ENCODE measurements around the gene DAPK2. TPM values are rescaled to one million over a fixed set of nuclear protein-coding genes. Genes with fewer than 3 reads are reported as not detected.

DAPK2 gene
- polyA plus RNA-seq, 1 of the 3 experiments (the other 2 are of a cell fraction): 1.4 TPM

DNA sequence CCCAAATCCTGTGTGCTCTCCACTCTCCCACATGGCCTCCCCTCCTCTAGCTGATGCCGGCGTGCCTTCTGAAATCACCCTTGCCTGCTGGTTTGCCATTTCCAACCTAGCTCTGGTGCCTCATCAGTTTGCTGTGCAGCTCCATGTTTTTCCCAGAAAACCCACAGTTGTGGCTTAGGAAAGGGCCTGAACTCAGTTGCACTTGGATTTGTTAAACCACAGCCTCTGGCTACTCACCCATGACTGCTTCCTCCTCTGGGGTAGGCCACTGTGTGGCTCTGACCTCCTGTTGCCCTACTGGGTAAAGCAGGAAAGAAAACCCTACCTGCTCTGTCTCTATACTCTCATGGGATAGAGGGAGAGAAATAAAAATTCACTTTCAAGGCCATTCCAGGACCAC lies 97.3 kb downstream of the DAPK2 start (continued):
- TF ChIP-seq, protein P1, sequence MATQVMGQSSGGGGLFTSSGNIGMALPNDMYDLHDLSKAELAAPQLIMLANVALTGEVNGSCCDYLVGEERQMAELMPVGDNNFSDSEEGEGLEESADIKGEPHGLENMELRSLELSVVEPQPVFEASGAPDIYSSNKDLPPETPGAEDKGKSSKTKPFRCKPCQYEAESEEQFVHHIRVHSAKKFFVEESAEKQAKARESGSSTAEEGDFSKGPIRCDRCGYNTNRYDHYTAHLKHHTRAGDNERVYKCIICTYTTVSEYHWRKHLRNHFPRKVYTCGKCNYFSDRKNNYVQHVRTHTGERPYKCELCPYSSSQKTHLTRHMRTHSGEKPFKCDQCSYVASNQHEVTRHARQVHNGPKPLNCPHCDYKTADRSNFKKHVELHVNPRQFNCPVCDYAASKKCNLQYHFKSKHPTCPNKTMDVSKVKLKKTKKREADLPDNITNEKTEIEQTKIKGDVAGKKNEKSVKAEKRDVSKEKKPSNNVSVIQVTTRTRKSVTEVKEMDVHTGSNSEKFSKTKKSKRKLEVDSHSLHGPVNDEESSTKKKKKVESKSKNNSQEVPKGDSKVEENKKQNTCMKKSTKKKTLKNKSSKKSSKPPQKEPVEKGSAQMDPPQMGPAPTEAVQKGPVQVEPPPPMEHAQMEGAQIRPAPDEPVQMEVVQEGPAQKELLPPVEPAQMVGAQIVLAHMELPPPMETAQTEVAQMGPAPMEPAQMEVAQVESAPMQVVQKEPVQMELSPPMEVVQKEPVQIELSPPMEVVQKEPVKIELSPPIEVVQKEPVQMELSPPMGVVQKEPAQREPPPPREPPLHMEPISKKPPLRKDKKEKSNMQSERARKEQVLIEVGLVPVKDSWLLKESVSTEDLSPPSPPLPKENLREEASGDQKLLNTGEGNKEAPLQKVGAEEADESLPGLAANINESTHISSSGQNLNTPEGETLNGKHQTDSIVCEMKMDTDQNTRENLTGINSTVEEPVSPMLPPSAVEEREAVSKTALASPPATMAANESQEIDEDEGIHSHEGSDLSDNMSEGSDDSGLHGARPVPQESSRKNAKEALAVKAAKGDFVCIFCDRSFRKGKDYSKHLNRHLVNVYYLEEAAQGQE (IDR thresholded peaks at IDR 0.05; ENCODE audit: low read depth, low read length): no peak
- TF ChIP-seq RAD21 (IDR thresholded peaks at IDR 0.05; ENCODE audit: low read length): no peak
- TF ChIP-seq, protein P2, sequence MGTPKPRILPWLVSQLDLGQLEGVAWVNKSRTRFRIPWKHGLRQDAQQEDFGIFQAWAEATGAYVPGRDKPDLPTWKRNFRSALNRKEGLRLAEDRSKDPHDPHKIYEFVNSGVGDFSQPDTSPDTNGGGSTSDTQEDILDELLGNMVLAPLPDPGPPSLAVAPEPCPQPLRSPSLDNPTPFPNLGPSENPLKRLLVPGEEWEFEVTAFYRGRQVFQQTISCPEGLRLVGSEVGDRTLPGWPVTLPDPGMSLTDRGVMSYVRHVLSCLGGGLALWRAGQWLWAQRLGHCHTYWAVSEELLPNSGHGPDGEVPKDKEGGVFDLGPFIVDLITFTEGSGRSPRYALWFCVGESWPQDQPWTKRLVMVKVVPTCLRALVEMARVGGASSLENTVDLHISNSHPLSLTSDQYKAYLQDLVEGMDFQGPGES (IDR thresholded peaks at IDR 0.05; ENCODE audit: low read depth, low read length): no peak

DNA sequence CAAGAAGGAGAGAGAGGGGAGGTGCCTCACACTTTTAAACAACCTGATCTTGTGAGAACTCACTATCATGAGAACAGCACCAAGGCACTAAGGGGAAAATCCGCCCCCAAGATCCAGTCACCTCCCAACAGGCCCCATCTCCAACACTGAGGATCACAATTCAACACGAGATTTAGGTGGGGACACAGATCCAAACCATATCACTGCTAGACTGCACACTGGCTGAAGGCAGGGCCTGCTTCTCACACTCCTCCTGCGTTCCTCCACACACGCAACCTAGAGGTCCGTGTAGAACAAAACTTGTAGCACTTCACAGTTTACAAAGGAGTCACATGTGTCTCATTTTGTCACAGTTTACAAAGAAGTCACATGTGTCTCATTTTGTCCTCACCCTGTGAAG lies 97.8 kb downstream of the DAPK2 start:
- H3K9me3 ChIP-seq: no peaks in the 10 kb centered on the region
- no peak overlapping the region for H3K4me3 ChIP-seq (ENCODE audit: low read depth in 2 of 2, low read length in 1 of 2)
- H2AFZ ChIP-seq (ENCODE audit: low read depth): no peak overlapping the region
- no peaks in the 10 kb centered on the region for H3K36me3 ChIP-seq (replicated peaks in 1 of 2; ENCODE audit: control insufficient read depth in 1 of 2, insufficient read depth in 2 of 2, low read length in 1 of 2)
- H3K27ac ChIP-seq (ENCODE audit: low read depth in 2 of 2, low read length in 1 of 2): no peak overlapping the region
- H3K4me1 ChIP-seq (ENCODE audit: control insufficient read depth in 1 of 2, insufficient read depth in 2 of 2, low read depth in 1 of 2, low read length in 1 of 2): peaks cover 0 to 5% of the 10 kb centered on the region in 2 experiments; a peak in 1 of 4 replicates
- DNase-seq: no peak
- POLR2A ChIA-PET: no interaction called here
- no peak overlapping the region for H3K4me2 ChIP-seq
- H3K79me2 ChIP-seq (ENCODE audit: insufficient read depth): no peaks in the 10 kb centered on the region
- WGBS (ENCODE audit: low lambda C conversion rate): 93% methylated on average over 5 of the region's 5 CpGs
- peaks cover 24% of the 10 kb centered on the region for H3F3A ChIP-seq (replicated peaks; ENCODE audit: insufficient read depth)
- H3K9me2 ChIP-seq: no peaks in the 10 kb centered on the region
- no peaks in the 10 kb centered on the region for H4K20me1 ChIP-seq (ENCODE audit: insufficient read depth)
- CTCF ChIA-PET: interaction anchor here (1.2 kb wide), 1 partner anchor 119 kb away, joined by 3 read pairs; no protein-coding TSS in a partner anchor
- no peaks in the 10 kb centered on the region for H3K27me3 ChIP-seq (ENCODE audit: insufficient read depth)
- H3K9ac ChIP-seq: no peak overlapping the region
- TF ChIP-seq, protein P3, sequence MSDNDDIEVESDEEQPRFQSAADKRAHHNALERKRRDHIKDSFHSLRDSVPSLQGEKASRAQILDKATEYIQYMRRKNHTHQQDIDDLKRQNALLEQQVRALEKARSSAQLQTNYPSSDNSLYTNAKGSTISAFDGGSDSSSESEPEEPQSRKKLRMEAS (IDR thresholded peaks at IDR 0.05; ENCODE audit: low read depth): no peak
- no peak for TF ChIP-seq EP300 (IDR thresholded peaks at IDR 0.05; ENCODE audit: borderline replicate concordance in 1 of 2, low read depth in 1 of 2, low read length in 1 of 2)
- no peak for TF ChIP-seq RAD21 (IDR thresholded peaks at IDR 0.05; ENCODE audit: low read length)
- no peak for TF ChIP-seq TAF1 (IDR thresholded peaks at IDR 0.05; ENCODE audit: borderline replicate concordance, low read depth, low read length)
- no peak for TF ChIP-seq FOSL2 (IDR thresholded peaks at IDR 0.05; ENCODE audit: borderline replicate concordance, low read depth)
- TF ChIP-seq EZH2phosphoT487 (IDR thresholded peaks at IDR 0.05; ENCODE audit: borderline replicate concordance, low read depth): no peak
- no peak for TF ChIP-seq NRF1 (IDR thresholded peaks at IDR 0.05; ENCODE audit: low read depth, low read length)
- TF ChIP-seq NFIC (IDR thresholded peaks at IDR 0.05; ENCODE audit: borderline replicate concordance): no peak
- TF ChIP-seq, protein P1 (IDR thresholded peaks at IDR 0.05; ENCODE audit: low read depth, low read length): no peak
- TF ChIP-seq TCF12 (IDR thresholded peaks at IDR 0.05): no peak
- no peak for TF ChIP-seq SIN3A (IDR thresholded peaks at IDR 0.05; ENCODE audit: borderline replicate concordance, low read depth, low read length)
- TF ChIP-seq, protein P2 (IDR thresholded peaks at IDR 0.05; ENCODE audit: low read depth, low read length): no peak
- no peak for TF ChIP-seq YY1 (IDR thresholded peaks at IDR 0.05; ENCODE audit: low read depth)
- TF ChIP-seq MEF2A (IDR thresholded peaks at IDR 0.05; ENCODE audit: borderline replicate concordance, low read depth): no peak
- TF ChIP-seq MXI1 (IDR thresholded peaks at IDR 0.05; ENCODE audit: low read depth, low read length): no peak
- TF ChIP-seq, protein P4, sequence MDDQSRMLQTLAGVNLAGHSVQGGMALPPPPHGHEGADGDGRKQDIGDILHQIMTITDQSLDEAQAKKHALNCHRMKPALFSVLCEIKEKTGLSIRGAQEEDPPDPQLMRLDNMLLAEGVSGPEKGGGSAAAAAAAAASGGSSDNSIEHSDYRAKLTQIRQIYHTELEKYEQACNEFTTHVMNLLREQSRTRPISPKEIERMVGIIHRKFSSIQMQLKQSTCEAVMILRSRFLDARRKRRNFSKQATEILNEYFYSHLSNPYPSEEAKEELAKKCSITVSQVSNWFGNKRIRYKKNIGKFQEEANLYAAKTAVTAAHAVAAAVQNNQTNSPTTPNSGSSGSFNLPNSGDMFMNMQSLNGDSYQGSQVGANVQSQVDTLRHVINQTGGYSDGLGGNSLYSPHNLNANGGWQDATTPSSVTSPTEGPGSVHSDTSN (IDR thresholded peaks at IDR 0.05): no peak
- TF ChIP-seq RXRA (IDR thresholded peaks at IDR 0.05; ENCODE audit: borderline replicate concordance, low read depth): no peak
- TF ChIP-seq GABPA (IDR thresholded peaks at IDR 0.05; ENCODE audit: low read depth): no peak
- no peak for TF ChIP-seq RFX5 (IDR thresholded peaks at IDR 0.05; ENCODE audit: low read length)

Measured in SK-N-SH (cell line).